Omental fat pad (tissue), 4 donors: ENCODE data around the gene SMURF2. TPM values are rescaled to one million over a fixed set of nuclear protein-coding genes. Genes with fewer than 3 reads are reported as not detected.
A peak's percentile ranks its signal among the peaks of the same experiment; 100 is the strongest.

Experiments
- ATAC-seq: fragments of 150-250 bp; one replicate; pipeline ENCODE4 v1.9.1; 2016; ENCODE audit warnings: mild to moderate bottlenecking, moderate library complexity; ENCODE audit not compliant: low FRiP score
- DNase-seq: peaks from one replicate; pipeline ENCODE4 v3.0.0-alpha.2; 2019; ENCODE audit warnings: low spot score
- CTCF ChIP-seq, 3 donors: fragments of 450-650 bp; IDR thresholded peaks; one replicate each; pipeline ENCODE4 v1.5.1; 2016 to 2017; ENCODE audit warnings: antibody characterized with exemption in 3 of 3, mild to moderate bottlenecking in 3 of 3, moderate library complexity in 2 of 3
- total RNA-seq, 4 donors: library from RNA; depleted of rRNA; stranded (reverse); fragments of >200 nt; gene quantifications; one replicate each; pipeline ENCODE4 v1.1.0, GENCODE V29; 2016

The SMURF2 gene
- total RNA-seq, 4 donors from 2014 or later = 26.8 to 38.1 (median 29.5) TPM

GRCh38 chr17:64627797-64628196 lies 34.3 kb downstream of the SMURF2 start:
- TF ChIP-seq CTCF (IDR thresholded peaks at IDR 0.05) = no peak

GRCh38 chr17:64626827-64627226 lies 35.3 kb downstream of the SMURF2 start:
- TF ChIP-seq CTCF (IDR thresholded peaks at IDR 0.05) = no peak
- ATAC-seq (no peak), DNase-seq (no peak)

More at GRCh38 chr17:64627797-64628196, 34.3 kb downstream of the SMURF2 start:
- ATAC-seq (no peak), DNase-seq (no peak)

DNA sequence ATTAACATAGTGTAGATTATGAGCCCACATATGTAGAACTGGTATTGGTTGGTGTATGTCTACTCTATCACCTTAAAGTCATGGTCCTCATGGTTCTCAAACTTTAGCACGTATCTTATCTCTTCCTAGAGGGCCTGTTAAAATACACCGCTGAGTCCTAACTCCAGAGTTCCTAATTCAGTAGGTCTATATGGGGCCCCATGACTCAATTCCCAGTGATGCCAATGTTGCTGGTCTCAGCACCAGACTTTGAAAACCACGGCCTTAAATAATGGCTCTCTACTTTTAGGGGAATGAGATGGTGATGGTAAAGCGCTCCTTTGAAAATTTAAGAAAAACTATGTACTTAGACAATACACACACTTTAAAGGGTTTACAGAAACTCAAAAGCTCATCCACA lies 36.6 kb downstream of the SMURF2 start:
- TF ChIP-seq CTCF (IDR thresholded peaks at IDR 0.05) = no peak
- ATAC-seq = no peak
- no peak for DNase-seq

- peak; percentile 83 for ATAC-seq
- no peak for TF ChIP-seq CTCF (IDR thresholded peaks at IDR 0.05)
- DNase-seq = no peak
Measured at GRCh38 chr17:64622931-64623654, 39.0 kb downstream of the SMURF2 start.

- no peak for TF ChIP-seq CTCF (IDR thresholded peaks at IDR 0.05)
- ATAC-seq (no peak), DNase-seq (no peak)
Measured at GRCh38 chr17:64621772-64622171, 40.3 kb downstream of the SMURF2 start.

GRCh38 chr17:64618848-64619247 lies 43.3 kb downstream of the SMURF2 start:
- no peak for TF ChIP-seq CTCF (IDR thresholded peaks at IDR 0.05)
- DNase-seq (no peak), ATAC-seq (no peak)

DNA sequence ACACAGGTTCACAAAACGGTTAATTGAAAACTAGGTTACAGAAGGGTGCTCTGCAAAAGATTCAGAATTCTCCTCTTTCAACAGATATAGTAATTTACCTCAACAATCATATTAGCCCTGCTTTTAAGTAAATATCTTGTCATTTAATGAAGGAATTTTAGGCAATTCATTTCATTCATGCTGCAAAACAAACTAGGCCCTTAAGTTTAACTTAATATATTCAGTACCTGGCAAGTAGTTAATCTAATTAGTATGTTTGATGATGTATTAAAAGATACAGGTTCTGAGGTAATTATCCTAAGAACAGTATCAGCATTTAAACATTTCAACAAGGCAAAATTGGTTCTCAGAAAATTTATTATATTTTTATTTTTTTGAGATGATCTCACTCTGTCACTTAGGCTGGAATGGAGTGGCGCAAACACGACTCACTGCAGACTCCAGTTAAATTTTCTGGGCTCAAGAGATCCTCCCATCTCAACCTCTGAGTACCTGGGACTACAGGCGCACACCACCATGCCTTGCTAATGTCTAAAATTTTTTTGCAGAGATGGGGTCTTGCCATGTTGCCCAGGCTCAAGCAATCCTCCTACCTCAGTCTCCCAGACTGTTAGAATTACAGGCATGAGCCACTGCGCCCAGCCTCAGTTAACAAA lies 44.9 kb downstream of the SMURF2 start:
- ATAC-seq = no peak
- no peak for TF ChIP-seq CTCF (IDR thresholded peaks at IDR 0.05)
- DNase-seq = no peak
